Measurements from ENCODE around the gene LRRC70.
"Not testable (repeated sequence)": the region's sequence is repeated elsewhere in the genome, so short reads cannot be mapped to it uniquely, and the experiment has no call there.

The LRRC70 gene

DNA sequence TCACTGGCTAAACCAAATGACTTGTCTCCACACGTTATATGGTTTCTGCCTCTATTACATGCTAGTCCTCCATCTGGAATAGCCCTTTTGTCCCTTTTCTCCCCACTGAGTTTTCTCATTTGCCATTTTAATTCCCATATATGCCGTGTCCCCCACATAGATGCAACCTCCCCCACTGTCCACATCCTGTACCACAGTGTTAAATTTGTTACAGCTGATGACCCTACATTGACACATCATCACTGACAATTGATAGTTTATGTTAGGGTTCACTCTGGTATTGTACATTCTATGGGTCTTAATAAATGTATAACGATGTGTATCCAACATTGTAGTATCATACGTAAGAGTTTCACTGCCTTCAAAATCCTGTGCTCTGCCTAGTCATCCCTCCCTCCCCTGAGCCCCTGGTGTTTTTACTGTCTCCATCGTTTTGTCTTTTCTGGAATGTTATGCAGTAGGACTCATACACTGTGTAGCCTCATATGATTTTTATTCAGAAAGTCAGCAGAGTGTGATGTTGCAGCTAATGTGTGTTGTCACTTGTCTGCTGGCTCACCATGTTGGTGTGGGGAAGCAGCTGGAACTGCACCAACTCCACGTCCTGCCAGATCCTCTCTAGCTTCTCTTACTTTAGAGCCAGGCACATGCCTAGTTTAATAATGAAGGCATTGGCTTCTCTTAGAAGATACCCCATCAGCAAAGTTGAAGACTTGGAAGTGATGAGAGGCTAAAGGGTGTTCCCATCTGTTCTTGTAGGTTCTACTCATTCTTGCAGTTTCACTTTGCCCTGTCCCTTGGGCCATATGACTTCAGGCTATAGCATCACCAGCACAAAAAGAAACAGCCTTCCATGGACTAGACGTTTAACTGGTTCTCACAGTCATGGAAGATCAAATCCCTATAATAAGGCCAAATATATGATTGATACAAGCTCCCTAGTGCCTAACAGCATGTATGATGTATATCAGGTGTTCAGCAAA, 30.2 kb downstream of the LRRC70 start:
- no peak for DNase-seq

DNA sequence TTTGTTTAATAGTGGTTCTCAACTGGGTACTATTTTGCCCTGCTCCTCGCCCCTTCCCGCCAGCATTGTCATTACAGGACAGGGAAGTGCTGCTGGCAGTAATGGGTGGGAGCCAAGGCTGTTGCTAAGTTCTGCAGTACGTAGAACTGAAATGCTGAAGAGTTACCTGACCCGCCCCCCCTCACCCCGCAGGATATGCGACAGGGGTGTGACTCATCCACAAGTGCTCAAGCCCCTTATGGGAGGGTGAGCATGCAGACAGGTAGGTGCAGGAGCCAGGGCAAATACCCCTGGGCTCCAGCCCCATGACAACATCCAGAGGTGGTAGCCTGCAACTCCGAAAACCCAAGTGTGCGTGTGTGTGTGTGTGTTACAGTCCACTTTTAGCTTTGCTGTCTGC, 35.7 kb downstream of the LRRC70 start:
- DNase-seq = no peak

DNA sequence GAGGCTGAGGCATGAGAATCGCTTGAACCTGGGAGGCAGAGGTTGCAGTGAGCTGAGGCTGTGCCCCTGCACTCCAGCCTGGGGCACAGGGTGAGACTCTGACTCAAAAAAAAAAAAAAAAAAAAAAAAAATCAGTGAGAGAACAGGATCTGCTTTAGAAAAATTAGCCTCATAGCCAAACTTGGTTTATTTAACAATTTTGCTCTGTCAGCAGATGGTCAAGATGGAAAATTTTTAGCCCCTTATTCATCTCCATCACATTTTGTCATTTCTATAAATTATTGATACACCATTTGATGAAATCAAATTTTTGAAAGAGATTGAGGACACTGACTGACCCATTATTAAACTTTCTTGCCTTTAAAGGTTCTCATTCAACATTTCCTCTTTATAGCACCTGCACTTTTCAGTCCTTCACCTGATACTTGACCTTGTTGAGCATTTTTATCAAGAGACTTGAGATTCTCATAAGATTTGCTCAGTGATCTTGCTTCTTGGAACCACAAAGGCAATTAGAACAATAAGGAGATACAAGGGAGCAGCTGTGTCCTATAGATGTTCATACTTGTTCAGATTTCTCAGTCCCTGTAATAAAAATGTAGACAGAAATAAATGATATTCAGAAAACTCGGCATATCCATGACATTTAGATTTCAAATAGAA, 38.1 kb downstream of the LRRC70 start:
- no peak for DNase-seq

DNA sequence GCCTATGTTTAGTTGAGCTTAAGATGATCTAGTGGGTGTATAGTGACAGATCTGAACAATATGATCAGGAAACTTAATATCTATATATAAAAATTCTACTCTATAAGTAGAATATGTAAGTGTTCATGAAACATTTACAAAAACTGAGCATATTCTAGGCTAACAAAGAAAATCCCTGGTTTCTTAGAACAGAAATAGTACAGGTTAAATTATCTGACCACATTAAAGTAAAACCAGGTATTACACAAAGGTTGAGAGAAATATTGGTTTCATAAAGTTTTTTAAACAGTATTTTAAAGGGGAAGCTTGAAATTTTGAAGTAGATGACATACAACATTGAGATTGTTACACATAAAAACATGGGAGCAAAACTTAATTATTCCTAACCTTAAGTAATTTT, 39.3 kb downstream of the LRRC70 start:
- no peak for DNase-seq

DNA sequence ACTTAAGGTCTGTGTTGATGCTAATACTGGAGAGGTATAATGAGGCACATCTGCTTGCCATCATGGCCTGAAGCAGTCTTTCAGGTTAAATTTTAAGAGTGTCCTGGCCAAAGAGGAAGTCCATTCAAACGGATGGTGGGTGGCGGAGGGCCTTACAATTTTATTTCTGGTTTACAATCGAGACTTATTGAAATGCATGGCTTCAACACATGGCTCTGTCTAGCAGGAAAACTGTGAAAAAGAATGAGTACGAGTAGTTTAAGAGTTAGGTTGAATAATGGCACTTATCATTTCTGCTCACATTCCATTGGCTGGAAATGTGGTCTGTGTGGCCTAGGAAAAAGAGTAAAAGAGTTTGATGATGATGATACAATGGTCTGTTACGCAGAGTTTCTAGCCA, 42.1 kb downstream of the LRRC70 start:
- no peak for DNase-seq

DNA sequence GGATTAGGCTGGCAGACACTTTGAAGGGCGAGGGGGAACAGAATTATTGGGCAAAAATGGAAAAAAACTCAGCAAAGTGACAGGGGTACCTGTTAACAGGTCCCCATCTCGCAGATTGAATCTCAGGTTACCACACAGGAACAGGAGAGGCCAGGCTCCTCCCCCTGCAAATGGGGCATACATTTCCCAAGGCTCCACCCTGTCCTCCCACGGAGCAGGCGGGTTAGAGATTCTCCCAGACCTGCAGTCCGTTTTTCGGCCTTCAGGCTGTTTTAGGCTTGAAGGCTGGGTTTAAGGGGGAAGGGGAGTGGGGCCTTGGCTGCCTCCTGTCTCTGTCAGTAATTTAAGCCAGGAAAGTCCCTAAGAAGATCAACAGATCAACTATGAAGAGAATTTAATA, 42.7 kb downstream of the LRRC70 start:
- DNase-seq = no peak

DNA sequence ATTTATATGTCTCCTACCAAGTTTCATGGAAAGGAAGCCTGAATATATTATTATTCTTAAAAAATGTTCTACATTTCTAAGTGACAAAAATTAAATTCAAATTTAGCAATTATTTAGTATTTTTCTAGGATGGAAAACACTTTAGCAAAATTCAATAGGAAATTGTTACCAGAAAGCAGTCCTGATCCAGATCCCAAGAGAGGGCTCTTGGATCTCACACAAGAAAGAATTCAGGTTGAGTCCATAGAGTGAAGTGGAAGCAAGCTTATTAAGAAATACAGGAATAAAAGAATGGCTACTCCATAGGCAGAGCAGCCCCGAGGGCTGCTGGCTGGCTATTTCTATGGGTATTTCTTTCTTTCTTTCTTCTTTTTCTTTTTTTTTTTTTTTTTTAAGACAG, 44.7 kb downstream of the LRRC70 start:
- no peak for DNase-seq

DNA sequence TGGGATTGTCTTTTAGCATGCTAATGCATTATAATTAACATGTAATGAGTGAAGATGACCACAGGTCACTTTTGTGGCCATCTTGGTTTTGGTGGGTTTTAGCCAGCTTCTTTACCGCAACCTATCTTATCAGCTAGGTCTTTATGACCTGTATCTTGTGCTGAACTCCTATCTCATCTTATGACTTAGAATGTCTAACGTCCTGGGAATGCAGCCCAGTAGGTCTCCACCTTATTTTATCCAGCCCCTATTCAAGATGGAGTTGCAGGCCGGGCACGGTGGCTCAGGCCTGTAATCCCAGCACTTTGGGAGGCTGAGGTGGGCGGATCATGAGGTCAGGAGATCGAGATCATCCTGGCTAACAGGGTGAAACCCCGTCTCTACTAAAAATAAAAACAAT, 45.8 kb downstream of the LRRC70 start:
- DNase-seq = not testable (repeated sequence)

DNA sequence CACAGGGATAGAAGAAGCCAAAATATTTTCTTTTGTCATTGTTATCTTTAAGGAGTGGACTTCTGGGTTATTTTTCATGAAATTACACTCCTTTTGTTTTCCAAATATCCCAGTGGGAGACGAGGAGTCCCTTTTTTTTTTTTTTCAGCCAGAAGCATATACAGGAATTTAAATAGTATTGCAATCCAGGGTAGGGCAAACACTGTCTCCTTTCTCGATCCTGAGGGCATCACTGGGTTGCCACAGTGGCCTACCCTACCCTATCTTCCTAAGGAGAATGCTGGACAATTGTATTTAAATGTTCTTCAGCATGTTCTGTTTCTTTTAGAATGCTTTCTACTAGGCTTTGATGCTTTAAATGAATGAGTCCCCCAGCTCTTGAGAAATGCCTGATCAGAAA, 47.9 kb downstream of the LRRC70 start:
- DNase-seq = no peak

DNA sequence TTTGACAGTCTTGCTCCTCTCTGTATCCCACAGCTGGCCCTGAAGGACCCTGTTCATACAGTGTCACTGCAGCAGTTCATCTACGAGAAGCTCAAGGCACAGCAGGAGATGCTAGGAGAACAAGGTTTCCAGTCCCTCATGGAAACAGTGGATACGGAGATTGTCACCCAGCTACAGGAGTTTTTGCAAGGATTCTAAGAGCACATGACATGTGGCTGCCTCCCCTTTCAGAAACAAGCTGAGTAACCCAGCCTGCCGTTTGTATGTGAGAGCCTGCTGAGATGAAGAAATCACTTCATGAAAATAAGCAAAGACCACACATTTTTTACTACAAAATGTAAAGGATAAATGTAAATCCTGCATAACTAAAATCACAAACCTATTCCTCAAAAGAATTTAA, 48.5 kb downstream of the LRRC70 start:
- no peak for DNase-seq

DNA sequence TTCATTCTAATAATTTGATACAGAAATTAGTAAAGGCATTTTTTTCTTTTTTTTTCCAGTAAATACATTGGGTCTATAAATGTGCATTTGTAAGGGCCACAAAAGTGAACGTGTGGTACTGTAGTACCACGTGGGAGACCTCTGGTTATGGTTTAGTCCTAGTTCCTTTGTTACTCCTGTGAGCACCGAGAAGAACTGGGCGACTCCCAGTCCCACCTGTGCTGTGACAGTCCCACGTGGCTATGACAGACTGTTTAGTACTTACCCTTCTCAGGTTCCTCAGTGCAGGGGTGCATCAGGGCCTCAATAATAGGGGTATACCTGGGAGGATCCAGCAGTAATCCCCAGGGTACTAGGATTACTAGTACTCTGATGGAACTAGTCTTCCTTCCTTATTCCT, 49.3 kb downstream of the LRRC70 start:
- no peak for DNase-seq
